Activated T-cell treated with anti-CD3 and anti-CD28 coated beads, Interleukin-2, amount 50 U/mL, for 1 hour (primary cell): ENCODE data around the gene INSRR.

Experiments
- DNase-seq: peaks from one replicate; pipeline ENCODE4 v3.0.0-alpha.2; 2020

INSRR gene

GRCh38 chr1:156869455-156869854 lies 10.5 kb upstream of the INSRR start:
- no peak for DNase-seq

- DNase-seq = no peak
These were observed 9.4 kb upstream of the INSRR start for GRCh38 chr1:156868341-156868740.

DNA sequence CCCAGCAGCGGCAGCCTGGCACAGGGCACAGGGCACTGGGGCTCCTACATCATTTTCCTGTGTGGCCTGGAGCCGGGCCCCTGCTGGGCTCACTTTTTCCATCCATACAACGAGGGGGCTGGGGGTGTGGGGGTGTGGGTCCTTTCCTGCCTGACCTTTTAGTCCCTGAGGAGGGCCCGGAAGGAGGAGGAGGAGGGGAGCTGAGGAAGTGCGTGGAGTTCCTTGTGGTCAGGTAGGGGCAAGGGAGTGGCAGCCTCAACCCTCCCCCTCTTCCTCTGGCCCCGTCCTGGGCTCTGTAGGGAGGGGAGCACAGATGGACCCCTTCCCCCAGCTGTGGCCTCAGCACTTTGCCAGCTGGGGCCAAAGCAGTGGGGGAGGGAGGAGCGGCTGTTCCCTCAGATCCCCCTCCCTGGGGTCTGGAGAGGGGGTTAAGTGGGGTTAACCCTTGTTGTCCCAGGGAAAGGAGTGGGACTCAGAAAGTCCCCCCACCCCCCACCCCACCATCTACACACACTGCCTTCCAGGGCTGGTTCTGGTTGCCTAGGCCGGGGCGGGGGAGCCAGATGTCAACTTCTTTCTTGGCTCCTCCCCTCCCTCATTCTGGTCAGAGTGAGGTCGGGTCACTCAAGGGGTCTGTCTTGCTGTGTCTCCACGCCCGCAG lies 7.5 kb upstream of the INSRR start:
- DNase-seq = no peak

GRCh38 chr1:156865865-156866248 lies 6.9 kb upstream of the INSRR start:
- DNase-seq = no peak

GRCh38 chr1:156865258-156865657 lies 6.3 kb upstream of the INSRR start:
- DNase-seq = no peak

DNA sequence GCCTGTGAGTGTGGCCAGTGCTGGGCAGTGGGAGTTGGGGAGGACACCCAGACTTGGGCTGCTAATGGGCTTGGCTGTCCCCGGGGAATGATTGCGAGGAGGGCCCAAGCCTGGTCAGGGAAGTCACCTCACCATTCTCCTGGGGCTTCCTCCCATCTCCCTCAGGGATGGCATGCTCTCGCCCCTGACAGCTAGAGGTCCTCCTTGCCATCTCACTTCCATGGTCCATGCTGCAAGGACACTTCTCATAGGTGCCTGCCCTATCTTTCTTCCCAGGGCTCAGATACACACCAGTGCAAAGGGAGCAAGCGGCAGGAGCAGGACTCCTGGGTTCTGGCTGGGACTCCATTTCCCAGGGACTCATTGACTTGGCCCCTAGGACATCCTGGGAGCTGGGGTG lies 5.9 kb upstream of the INSRR start:
- DNase-seq = no peak

DNA sequence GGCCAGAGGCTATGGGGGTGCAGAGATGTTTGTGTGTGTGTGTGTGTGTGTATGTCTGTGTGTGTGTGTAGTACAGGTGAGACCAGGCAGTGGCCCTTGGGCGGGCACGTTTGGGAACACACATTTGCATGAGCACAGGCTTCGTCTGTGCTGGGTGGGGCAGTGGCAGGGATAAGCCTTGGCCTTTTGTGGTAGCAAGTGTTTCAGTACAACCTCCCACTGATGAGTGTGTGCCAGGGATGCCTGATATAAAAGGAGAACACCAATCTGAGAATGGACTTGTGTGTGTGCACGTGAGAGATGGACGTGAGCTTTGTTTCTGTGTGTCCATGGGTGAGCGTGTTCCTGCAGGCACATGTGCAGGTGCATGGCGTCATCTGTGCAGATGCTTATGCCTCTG lies 4.7 kb upstream of the INSRR start:
- no peak for DNase-seq

DNA sequence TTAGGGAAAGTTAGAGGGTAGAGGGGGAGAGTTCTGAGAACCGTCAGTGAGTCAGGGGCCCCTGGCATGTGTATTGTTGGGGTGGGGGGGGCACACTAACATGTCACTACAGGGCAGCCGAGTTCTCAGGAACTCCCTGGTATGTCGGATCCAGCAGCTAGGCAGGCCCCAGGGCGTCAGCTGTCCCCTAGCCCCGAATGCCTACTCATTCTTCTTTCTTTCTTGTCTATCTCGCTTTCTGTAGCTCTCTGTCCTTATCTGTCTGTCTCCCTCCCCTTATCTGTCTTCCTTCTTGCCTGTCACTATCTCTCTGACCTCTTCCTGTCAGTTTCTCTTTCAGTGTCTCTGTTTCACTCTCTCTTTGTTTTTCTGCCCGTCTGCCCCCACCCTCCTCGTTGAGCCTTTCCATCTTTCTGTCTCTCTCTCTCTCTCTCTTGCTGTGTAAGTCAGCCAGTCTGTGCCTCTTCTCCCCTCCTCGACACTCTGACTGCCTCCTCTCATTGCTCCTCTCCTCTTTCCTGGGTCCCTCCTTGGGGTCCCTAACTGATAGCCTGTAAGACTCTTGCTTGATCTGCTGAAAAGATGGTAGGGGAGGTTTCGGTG lies 4.2 kb upstream of the INSRR start:
- no peak for DNase-seq

- no peak for DNase-seq
These were observed 3.7 kb upstream of the INSRR start for GRCh38 chr1:156862584-156862983.

- DNase-seq = peak; percentile 66
These were observed 1.9 kb upstream of the INSRR start, which contains the start of gene NTRK1 for GRCh38 chr1:156860628-156861423. TSS of gene NTRK1 (plus strand) at chr1:156860865. CDS start at chr1:156860935, 70 bp downstream.

DNA sequence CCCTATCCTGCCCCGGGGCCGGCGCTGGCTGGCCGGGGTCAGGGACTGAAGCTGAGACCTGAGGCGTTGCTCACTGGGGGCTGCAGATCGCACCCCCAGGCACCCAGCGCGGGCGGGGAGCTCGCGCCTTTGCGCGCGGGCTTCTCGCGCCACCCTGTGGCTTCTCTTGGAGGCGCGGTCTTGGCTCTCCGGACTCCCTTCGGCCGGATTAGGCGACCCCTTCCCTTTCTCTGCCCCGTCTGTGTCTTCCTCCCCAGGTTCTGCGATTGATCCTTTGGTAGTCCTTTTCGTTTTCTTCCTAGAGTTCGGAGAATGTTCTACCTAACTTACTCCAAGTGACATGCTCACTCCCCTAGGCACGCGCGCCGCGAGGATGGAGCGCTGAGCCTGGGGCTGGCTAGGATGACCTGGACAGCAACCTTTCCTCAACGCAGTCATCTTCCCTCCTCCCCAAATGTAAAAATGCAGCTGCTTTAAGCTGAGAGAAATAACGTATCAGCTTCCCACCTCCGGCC lies 1.3 kb upstream of the INSRR start:
- peak; percentile 76 for DNase-seq

GRCh38 chr1:156859523-156860112 lies 701 bp upstream of the INSRR start:
- DNase-seq = peak; percentile 53

DNA sequence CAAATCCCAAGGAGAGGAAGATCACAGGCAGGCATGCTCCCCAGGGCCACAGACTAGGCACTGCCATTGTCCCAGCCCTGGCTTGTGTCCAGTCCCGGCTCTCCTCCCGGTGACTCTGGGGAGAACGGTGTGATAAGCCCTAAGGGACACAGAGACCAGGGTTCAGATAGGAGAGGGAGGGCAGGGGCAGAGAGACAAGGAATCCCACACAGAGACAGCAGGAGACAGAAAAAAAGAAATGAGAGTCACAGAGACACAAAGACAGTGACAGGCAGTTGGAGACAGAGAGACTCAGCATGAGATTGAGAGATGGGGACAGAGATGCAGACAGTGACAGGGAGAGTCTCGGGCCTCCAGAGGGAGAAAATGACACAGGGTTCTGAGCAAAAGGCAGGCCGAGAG lies 361 bp downstream of the INSRR start:
- no peak for DNase-seq

DNA sequence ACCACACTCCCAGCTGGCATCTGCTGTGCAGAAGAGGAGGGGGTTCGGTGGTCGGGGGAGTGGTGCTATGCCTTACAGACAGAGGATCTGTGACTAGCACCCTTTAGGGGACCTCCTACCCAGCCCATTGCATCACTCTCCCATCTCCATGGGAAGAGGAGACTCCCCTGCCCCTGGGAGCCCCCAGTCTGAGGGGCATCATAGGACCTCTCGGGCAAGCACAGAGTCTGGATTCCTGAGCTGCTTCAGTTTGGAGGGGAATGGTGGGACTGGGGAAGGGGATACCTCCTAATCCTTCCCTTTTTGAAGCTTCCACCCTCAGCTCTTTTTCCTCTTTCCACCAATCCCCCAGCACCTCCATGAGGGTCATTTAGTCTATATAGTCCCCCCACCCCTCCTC lies 1.4 kb downstream of the INSRR start:
- no peak for DNase-seq

DNA sequence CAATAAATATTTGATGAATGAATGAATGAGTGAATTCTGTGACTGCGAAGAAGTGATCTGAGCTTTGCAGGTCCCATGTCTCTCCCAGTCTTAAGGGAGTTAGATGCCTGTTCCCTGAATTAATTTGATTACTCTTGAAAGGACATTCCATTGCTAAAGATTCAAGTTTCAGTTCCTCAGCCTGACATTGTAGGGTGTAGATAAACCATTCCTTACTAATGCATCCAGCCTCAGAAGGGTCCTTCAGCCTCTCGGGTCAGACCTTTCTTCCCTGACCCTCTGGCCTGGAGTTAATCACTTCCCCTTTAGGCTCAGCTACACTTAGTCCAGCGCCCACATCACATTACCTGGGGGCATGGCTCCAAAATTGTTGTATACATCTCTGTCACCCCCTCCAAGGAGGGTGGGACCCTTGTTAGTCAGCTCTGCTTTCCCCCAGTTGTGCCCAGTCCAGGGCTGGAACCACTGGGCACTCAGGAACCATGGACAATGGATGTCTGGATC lies 2.6 kb downstream of the INSRR start:
- no peak for DNase-seq

- no peak for DNase-seq
These were observed 4.3 kb downstream of the INSRR start for GRCh38 chr1:156854634-156855033.

DNA sequence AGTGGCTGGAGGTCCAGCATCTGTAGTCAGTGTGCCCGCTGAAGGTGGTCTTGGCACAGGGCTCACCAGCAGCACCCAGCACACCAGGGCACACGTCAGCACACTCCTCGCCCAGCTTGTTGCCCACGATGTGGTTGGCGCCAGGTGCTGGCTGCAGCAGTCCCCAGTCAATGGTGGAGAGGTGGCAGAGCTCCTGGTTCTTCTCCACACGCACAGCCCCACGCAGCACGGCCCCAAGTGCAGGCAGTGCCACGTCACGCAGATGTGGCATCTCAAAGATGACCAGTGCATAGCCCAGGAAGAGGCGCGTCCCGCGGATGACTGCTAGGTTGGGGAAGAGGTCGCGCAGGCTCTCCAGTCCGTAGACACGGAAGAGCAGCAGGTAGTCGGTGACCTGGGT lies 5.2 kb downstream of the INSRR start:
- no peak for DNase-seq

- DNase-seq = no peak
These were observed 6.5 kb downstream of the INSRR start for GRCh38 chr1:156852418-156852874.

DNA sequence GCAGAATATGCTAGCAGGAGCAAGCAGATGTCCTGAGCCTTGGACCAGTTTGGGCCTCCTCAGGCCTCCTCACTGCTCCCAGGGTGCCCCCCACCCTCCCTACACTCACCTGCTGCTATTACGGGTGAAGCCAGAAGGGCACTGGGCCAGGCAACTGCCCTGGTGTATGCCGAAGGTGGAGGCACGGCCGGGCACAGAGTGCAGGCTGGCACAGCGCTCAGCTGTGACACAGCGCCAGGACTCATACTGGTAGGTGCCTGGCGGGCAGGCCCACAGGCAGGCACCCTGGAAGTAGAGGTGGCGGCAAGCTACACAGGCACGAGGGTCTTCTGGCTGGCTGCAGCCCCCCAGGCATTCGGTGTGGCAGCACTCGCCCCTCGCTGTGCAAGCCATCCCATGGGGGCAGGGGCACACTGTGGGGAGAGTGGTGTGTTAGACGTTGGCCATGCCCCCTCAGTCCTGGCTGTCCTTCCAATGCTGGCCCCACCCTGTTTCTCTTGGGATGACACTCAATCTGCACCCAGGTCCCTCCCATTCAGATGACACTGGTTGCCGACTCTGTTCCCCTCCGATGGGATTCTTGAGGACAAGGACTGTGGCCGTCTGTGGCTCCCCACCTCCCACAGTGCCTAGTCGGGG lies 7.0 kb downstream of the INSRR start:
- no peak for DNase-seq

- no peak for DNase-seq
These were observed 9.8 kb downstream of the INSRR start for GRCh38 chr1:156849151-156849496.

- peak; percentile 76 for DNase-seq
These were observed 10.3 kb downstream of the INSRR start for GRCh38 chr1:156848461-156849150.
